ENCODE measurements around the gene ELAC1. TPM values are rescaled to one million over a fixed set of nuclear protein-coding genes. Genes with fewer than 3 reads are reported as not detected.

Gene ELAC1
- total and polyA plus RNA-seq, 2 of the 8 experiments (the other 6 are each of a cell fraction or from before 2014, with no cell fraction given): 2.3 to 3.4 TPM

- H3K23me2 ChIP-seq (ENCODE audit: low read depth, low read length): no peaks in the 10 kb centered on the region
- no peak overlapping the region for H2AFZ ChIP-seq (ENCODE audit: low read length)
- DNase-seq (ENCODE audit: low read depth in 1 of 2, low spot score in 2 of 2) (no peak), FAIRE-seq (no peak)
- no peak overlapping the region for H3K4ac ChIP-seq (replicated peaks; ENCODE audit: insufficient read length, low read depth, low read length)
- no peak overlapping the region for H2BK120ac ChIP-seq (replicated peaks; ENCODE audit: low read depth, low read length)
- H3K9me3 ChIP-seq (ENCODE audit: insufficient read depth in 2 of 2, low read depth in 1 of 2, low read length in 1 of 2): no peaks in the 10 kb centered on the region
- H3K23ac ChIP-seq (ENCODE audit: insufficient read length): no peak overlapping the region
- ChIA-PET CTCF (ENCODE audit: partially characterized antibody) (interaction anchor here (0.6 kb wide), 3 partner anchors 32 to 1454 kb away, joined by 3 to 4 read pairs (median 4); no protein-coding TSS in a partner anchor), POLR2A (ENCODE audit: partially characterized antibody) (no interaction called here)
- H3K18ac ChIP-seq (ENCODE audit: extremely low read depth, low read length): no peak overlapping the region
- H3K4me2 ChIP-seq (ENCODE audit: insufficient read depth in 1 of 2, low read depth in 2 of 2, low read length in 2 of 2): no peak overlapping the region
- no peak overlapping the region for H3K4me3 ChIP-seq (ENCODE audit: extremely low read depth in 1 of 4, insufficient read depth in 2 of 4, low read depth in 3 of 4, low read length in 4 of 4)
- H3K79me1 ChIP-seq (ENCODE audit: low read depth, low read length): no peaks in the 10 kb centered on the region
- no peak overlapping the region for H2AK5ac ChIP-seq (ENCODE audit: low read depth, low read length)
- TF ChIP-seq SIRT6 (IDR thresholded peaks at IDR 0.05; ENCODE audit: low read length): no peak
- no peak for TF ChIP-seq BCL11A (IDR thresholded peaks at IDR 0.05; ENCODE audit: low read depth in 2 of 2, low read length in 2 of 2)
- no peak for TF ChIP-seq SP4 (IDR thresholded peaks at IDR 0.05; ENCODE audit: low read length)
- no peak for TF ChIP-seq NRF1 (IDR thresholded peaks at IDR 0.05; ENCODE audit: low read depth, low read length)
- no peak for TF ChIP-seq CBX5 (IDR thresholded peaks at IDR 0.05; ENCODE audit: low read depth, low read length)
- no peak for TF ChIP-seq EP300 (IDR thresholded peaks at IDR 0.05; ENCODE audit: borderline replicate concordance in 1 of 2, low read depth in 2 of 2, low read length in 2 of 2)
- no peak for TF ChIP-seq RFX5 (IDR thresholded peaks at IDR 0.05; ENCODE audit: borderline replicate concordance, low read depth, low read length)
- TF ChIP-seq, protein P1, sequence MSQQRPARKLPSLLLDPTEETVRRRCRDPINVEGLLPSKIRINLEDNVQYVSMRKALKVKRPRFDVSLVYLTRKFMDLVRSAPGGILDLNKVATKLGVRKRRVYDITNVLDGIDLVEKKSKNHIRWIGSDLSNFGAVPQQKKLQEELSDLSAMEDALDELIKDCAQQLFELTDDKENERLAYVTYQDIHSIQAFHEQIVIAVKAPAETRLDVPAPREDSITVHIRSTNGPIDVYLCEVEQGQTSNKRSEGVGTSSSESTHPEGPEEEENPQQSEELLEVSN (IDR thresholded peaks at IDR 0.05): no peak
- TF ChIP-seq TEAD4 (IDR thresholded peaks at IDR 0.05; ENCODE audit: low read depth, low read length): no peak
- no peak overlapping the region for H4K8ac ChIP-seq (ENCODE audit: extremely low read depth, insufficient read depth, low read length)
- H3K56ac ChIP-seq (replicated peaks; ENCODE audit: insufficient read length, low read depth, low read length): no peak overlapping the region
- H2BK5ac ChIP-seq (ENCODE audit: low read depth, low read length): no peak overlapping the region
- peaks cover 0 to 10% (median 1%) of the 10 kb centered on the region in 4 experiments; a peak in 3 of 8 replicates for H3K36me3 ChIP-seq (ENCODE audit: control insufficient read depth in 2 of 4, insufficient read depth in 4 of 4, low read length in 3 of 4)
- H3K27ac ChIP-seq (ENCODE audit: low read depth, low read length): no peak overlapping the region
- H2BK12ac ChIP-seq (ENCODE audit: low read depth, low read length): no peak overlapping the region
- no peaks in the 10 kb centered on the region for H4K20me1 ChIP-seq (replicated peaks in 1 of 2; ENCODE audit: control insufficient read depth in 1 of 2, insufficient read depth in 2 of 2, low read length in 2 of 2)
- H3K4me1 ChIP-seq (replicated peaks in 1 of 4; ENCODE audit: control insufficient read depth in 3 of 4, insufficient read depth in 4 of 4, low read length in 3 of 4): no peaks in the 10 kb centered on the region
- H3K14ac ChIP-seq (ENCODE audit: insufficient read length): no peak overlapping the region
- H2BK20ac ChIP-seq (ENCODE audit: low read length): no peak overlapping the region
- no peak overlapping the region for H3K9ac ChIP-seq (replicated peaks in 1 of 4; ENCODE audit: extremely low read depth in 1 of 4, low read depth in 3 of 4, low read length in 3 of 4)
- H4K91ac ChIP-seq (replicated peaks; ENCODE audit: insufficient read length, low read length): no peak overlapping the region
- H3K27me3 ChIP-seq (replicated peaks in 1 of 4; ENCODE audit: control insufficient read depth in 3 of 4, extremely low read depth in 1 of 4, insufficient read depth in 3 of 4, low read length in 3 of 4): no peaks in the 10 kb centered on the region
- H3K79me2 ChIP-seq (ENCODE audit: control insufficient read depth in 1 of 2, insufficient read depth in 2 of 2, low read length in 2 of 2): no peaks in the 10 kb centered on the region
- no peak overlapping the region for H2BK15ac ChIP-seq (ENCODE audit: low read length)
- 93% methylated on average over 5 of the region's 5 CpGs; no CpG with 5 or more reads in 1 of the 2 experiments for WGBS, 2 experiments (ENCODE audit: extremely low coverage in 1 of 2, insufficient coverage in 1 of 2, insufficient read length in 1 of 2, insufficient replicate concordance in 2 of 2, low coverage in 1 of 2, low lambda C conversion rate in 2 of 2, missing lambda C conversion rate in 1 of 2)
- H4K5ac ChIP-seq (ENCODE audit: insufficient read length, low read depth, low read length): no peak overlapping the region
These were observed 34.2 kb upstream of the ELAC1 start for GRCh38 chr18:50933684-50934083.

Data from H1 (cell line).